NCI-H1694 treated with DMSO at 0.1 percent for 48 hours (cell line): ENCODE measurements around the gene ANO5.
"Not testable (repeated sequence)": the region's sequence is repeated elsewhere in the genome, so short reads cannot be mapped to it uniquely, and the experiment has no call there.

Source experiments
- DNase-seq: peaks from one replicate; lab custom pipeline; 2025; lab: John Stamatoyannopoulos, UW

ANO5 gene

DNA sequence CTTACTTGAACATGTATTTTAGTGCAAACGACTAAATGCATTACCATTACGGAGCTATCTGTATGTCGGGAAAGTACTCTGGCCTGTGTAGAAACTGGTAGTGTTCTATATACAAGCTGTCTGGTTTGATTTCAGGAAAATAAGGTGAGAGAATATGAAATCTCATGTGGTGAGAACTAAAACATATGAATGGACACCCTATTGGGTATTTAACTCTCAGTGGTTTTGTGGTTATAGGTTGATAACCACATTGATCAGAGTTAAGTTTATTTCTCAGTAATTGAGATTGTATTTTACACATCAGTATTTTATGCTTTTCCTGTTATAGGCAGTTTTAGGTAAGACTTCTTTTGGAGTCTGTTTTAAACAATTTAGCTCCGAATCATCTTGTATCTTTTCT is 10.4 kb downstream of the ANO5 start:
- DNase-seq: no peak

GRCh38 chr11:22207162-22207561 is 14.3 kb downstream of the ANO5 start:
- no peak for DNase-seq

GRCh38 chr11:22208151-22208858 is 15.4 kb downstream of the ANO5 start:
- DNase-seq: no peak

DNA sequence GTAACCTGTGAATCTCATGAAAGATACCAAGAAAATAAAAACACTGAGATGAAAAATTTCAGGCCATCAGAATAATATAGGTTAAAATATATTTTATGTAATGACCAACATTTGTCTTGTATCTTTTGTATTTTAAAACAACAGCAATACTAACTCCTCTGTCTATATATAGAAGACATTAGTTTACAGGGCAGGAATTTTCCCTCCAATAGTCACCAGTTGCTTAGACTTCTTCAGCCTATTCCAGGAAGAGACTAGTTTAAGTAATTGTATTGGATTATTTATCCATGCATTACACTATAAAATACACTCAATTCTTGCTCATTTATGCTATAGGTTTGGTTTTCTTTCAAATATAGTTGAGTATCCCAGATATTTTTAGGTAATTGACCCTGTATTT is 24.1 kb downstream of the ANO5 start:
- no peak for DNase-seq

DNA sequence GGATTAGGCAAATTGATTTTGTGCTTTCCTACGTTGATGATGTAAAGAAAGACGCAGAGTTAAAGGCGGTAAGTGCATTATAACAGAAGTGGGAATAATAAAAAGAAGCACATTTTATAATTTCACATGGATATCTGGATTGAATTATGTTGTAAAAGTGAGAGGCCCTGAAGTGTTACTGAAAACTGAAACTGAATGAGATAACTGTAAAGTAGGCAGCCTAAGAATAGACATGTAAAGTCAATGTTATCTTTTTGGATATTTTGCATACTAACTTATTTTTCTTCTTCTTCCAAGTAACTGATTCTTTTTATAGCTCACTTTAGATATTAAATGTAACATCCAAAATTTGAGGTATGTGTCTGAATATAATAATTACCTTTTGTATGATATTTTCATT is 28.3 kb downstream of the ANO5 start:
- DNase-seq: no peak

DNA sequence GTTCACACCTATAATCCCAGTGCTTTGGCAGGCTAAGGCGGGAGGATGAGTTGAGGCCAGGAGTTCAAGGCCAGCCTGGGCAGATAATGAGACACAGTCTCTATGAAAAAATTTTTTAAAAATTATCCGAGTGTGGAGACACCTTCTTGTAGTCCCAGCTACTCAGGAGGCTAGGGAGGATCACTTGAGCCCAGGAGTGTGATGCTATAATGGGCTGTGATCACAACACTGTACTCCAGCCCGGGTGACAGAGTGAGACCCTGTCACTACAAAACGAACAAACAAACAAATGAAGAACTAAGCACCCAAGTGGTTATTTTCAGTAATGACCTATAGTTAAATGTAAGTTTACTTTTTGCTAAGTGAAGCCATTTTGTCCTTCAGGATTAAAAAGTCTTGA is 32.3 kb downstream of the ANO5 start:
- DNase-seq: no peak

GRCh38 chr11:22234743-22235142 is 41.9 kb downstream of the ANO5 start:
- no peak for DNase-seq

DNA sequence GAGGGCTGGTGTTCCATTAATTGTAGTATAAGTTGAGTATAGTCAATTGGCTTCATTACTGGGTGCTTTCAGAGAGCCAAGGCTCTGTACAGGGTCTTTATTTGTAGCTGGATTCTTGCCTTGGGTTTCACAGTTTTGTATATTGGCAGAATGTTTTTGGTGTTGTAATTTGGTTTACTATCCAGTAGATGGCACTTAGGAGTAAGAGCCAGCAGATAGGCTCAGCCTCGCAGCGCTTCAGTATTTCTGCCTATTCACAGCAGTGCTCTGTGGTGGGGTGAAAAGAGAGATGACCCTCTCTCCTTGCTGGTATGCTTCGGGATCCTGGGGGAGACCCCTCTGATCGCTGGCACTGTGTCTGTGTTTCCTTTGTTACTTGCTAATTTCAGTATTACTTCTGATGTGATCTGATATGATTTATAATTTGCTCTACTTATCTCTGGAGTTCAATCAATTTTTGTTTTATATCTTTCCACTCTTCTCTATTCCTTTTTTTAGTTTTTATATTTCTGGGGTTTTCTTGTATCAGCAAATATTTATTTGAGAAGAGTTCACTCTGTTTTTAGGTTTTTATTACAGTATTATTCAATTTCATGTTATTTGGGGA is 52.2 kb downstream of the ANO5 start:
- DNase-seq: peak; percentile 21

DNA sequence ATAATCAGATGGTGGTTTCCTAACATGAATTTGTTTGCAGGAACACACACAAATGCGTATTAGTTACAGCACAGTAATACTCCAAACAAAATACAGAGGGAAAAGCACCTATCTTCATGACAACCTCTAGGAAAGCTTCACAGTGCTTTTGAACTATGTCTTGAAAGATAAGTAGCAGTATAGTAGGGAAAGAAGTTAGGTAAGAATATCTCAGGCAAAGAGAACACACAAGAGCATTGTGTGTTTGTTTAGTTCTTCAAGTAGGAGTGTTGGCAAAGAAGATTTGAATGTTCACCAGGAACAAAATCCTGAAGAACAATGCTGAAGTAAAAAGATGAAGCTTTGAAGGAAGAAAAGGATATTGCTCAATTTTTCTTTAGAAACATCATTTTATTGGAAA is 54.1 kb downstream of the ANO5 start:
- DNase-seq: no peak

GRCh38 chr11:22249871-22250270 is 57.0 kb downstream of the ANO5 start:
- DNase-seq: no peak

DNA sequence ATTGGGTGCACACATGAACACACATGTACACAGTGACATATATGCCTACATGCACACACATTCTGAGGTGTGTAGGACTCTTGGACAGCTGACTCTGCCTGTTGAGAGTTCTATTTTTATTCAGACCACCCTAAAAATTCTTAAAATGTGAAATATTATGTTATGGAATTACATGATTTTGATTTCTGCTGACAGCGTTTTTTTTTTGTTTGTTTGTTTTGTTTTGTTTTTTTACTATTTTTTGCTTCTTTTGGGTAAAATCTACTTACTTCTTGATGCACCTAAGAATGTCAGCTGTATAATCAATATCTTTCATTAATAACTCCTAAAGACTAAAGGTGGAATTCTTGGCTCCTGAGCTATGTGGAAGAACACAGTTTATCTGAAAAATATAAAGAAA is 64.0 kb downstream of the ANO5 start:
- no peak for DNase-seq

DNA sequence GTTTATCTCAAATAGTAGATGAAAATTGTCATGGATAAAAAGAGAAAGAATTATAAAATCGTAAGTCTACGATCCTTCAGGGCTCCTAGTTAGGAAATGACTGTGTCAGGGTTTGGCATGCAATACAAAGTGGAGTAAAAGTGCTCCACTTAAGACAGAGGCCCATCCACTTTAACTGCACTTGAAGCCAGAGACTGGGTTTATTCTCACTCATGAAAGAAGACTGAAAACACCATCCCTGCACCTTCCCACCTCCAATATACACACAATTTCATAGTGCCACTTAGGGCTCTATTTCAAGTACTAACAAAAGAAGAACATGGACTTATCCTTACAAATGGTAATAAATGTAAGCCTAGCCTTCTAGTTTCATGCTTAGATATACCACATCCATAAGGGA is 70.7 kb downstream of the ANO5 start:
- DNase-seq: no peak

- DNase-seq: not testable (repeated sequence)
Measured at GRCh38 chr11:22268983-22269624, 76.2 kb downstream of the ANO5 start.

DNA sequence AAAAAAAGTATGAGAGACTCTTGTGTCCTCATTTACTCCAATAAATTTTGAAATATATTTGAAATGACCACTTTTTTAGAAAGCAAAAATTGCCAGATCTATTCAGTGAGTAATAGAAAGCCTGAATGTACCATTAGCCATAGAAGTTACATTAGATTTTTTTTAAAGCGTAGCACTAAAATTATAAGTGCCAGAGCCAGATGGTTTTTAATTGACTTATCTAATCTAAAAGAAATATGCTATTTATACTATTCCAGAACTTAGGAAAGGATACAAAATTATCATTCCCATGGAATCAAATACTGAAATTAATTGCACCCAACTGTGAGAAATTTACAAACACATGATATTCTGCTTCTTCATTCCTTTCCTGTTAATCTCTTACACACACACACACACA is 80.9 kb downstream of the ANO5 start:
- no peak for DNase-seq

DNA sequence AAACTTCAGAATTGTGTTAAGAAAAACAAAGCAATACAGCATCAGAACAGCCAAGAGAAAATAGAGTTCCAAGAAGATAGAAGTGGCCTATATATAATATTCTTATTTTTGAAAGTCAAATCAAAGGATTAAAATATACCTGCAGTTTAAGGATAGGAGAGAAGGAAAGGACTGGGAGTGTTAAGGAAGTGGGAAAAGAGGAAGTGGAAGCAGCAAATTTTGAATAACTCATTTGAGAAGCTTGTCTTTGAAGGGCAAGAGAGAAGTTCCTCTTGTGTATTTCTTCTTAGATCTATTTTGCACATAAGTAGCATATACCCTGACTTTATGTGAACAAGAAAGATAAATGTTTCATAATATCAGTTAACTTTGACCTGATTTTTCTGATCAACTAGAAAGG is 82.7 kb downstream of the ANO5 start:
- DNase-seq: no peak

GRCh38 chr11:22276535-22276934 is 83.7 kb downstream of the ANO5 start:
- no peak for DNase-seq

- not testable (repeated sequence) for DNase-seq
Measured at GRCh38 chr11:22284991-22285390, 92.1 kb downstream of the ANO5 start.

DNA sequence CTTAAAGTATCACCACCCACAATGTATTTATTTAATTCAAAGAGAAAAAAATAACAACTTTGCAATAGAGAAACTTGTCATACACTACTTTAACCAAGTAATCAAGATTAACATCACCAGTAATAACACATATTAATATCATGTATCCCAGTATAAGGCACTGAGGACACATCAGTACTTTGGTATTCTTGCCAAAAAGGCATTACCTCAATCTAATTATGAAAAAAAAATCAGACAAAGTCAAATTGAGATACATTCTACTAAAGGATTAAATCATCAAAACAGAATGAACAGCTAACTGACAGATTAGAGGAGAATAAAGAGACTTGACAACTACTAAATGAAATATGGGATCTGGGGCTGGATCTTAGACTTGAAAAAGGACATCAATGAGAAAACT is 109.5 kb downstream of the ANO5 start:
- DNase-seq: no peak

- peak; percentile 66 for DNase-seq
Measured at GRCh38 chr11:22304337-22304961, 111.6 kb downstream of the ANO5 start.

GRCh38 chr11:22317656-22318055 is 124.8 kb downstream of the ANO5 start:
- DNase-seq: no peak

- no peak for DNase-seq
Measured at GRCh38 chr11:22331771-22332170, 138.9 kb downstream of the ANO5 start.
